GM12892 (cell line): Measurements from ENCODE around the gene CTTN.

Experiments used
- POLR2A ChIP-seq: IDR thresholded peaks from 2 replicates; pipeline ENCODE4 v1.6.1; 2011; ENCODE audit warnings: low read depth, low read length, control low read depth
- POLR2AphosphoS5 ChIP-seq: IDR thresholded peaks from 2 replicates; pipeline ENCODE4 v1.6.1; 2011; ENCODE audit warnings: low read depth, low read length, control low read depth
- TAF1 ChIP-seq: IDR thresholded peaks from 2 replicates; pipeline ENCODE4 v1.6.1; 2011; ENCODE audit warnings: low read depth, mild to moderate bottlenecking, control low read depth, low read length, borderline replicate concordance

- TF ChIP-seq TAF1: no peak
- TF ChIP-seq POLR2AphosphoS5: no peak
- no peak for TF ChIP-seq POLR2A
These were observed 78.8 kb downstream of the CTTN start for GRCh38 chr11:70477176-70477575.
